Measurements from ENCODE around the gene UBE2O.

- TF ChIP-seq CTCF (conservative IDR thresholded peaks at IDR 0.05; ENCODE audit: low read depth, low read length) (no peak), EZH2 (IDR thresholded peaks at IDR 0.05; ENCODE audit: borderline replicate concordance, low read depth, low read length, poor library complexity, severe bottlenecking) (no peak)
These were observed 95.3 kb downstream of the UBE2O start for GRCh38 chr17:76357597-76358158.
